Mucosa of stomach (tissue), 1 donor: Measurements from ENCODE around the gene EXOC4.

Source experiments
- H3K27me3 ChIP-seq: one replicate; pipeline ENCODE4 v1.7.0; 2013; ENCODE audit warnings: mild to moderate bottlenecking, low read length; ENCODE audit not compliant: control insufficient read depth, insufficient read depth
- H3K36me3 ChIP-seq: one replicate; pipeline ENCODE4 v1.7.0; 2013; ENCODE audit warnings: low read length; ENCODE audit not compliant: control insufficient read depth, insufficient read depth
- H3K4me1 ChIP-seq: one replicate; pipeline ENCODE4 v1.7.0; 2013; ENCODE audit warnings: mild to moderate bottlenecking, low read length; ENCODE audit not compliant: control insufficient read depth, insufficient read depth
- H3K4me3 ChIP-seq: one replicate; pipeline ENCODE4 v1.7.0; 2013; ENCODE audit warnings: low read length
- H3K9ac ChIP-seq: one replicate; pipeline ENCODE4 v1.7.0; 2013; ENCODE audit warnings: mild to moderate bottlenecking, low read length, moderate library complexity
- H3K9me3 ChIP-seq: one replicate; pipeline ENCODE4 v1.7.0; 2013; ENCODE audit warnings: mild to moderate bottlenecking, low read length, moderate library complexity; ENCODE audit not compliant: control insufficient read depth
- donor health status: Pancreatic carcinoma.

The EXOC4 gene

DNA sequence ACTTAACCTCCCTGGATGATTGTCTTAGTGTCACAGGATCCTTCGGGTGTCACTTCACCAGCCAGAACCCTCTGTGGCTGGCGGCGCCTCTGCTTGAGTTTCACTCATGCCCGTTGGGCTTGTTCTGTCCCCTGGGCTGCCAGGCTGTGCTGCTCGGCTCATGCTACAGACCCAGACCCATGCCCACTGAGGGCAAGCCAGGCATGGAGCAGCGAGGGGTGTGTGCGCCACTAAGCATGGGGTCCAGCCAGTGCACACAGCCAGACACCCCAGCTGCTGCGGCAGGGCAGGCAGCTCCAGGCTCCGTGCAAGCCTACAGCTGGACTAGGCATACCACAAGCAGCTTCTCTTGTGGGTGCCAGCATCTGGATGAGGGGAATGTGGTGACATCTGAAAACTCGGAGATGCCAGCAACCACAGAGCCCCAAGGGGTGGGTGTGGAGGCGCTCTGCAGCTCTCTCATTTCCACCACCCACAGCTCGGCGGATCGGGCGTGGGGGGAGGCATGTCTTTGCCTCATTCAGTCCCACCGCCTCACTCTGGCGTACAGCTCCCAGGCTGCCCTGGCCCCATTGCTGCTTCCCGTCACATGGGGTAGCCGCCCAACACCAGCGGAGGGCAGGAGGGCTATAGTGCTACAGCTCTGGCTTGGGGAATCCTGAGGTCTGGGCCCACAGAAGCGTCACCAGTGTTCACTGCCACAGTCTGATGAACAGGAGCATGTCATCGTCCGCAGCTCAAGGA lies 604.7 kb downstream of the EXOC4 start:
- Histone ChIP-seq H3K4me1 (peaks cover 7% of the 10 kb centered on the region), H3K36me3 (no peaks in the 10 kb centered on the region), H3K9ac (no peak overlapping the region), H3K9me3 (no peaks in the 10 kb centered on the region), H3K4me3 (no peak overlapping the region), H3K27me3 (no peaks in the 10 kb centered on the region)

DNA sequence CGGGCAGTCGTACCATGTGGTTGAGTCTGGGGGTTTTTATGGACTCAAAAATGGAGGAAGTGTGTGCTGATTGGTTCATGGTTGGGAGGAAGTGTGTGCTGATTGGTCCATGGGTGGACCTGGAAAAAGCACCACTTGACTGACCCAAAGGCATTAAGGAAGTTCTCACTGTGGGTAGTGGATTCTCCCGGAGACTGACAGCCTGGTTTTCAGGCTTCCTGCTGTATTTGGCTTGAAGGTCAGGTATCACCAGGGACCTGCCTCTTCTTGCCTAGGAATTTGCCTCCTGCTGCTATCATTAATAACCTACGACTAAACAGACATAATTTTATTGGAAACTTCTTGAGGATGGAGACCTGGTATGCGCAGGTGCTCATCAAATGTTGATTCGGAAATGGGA lies 605.4 kb downstream of the EXOC4 start:
- Histone ChIP-seq H3K27me3 (no peaks in the 10 kb centered on the region), H3K9ac (no peak overlapping the region), H3K4me1 (peaks cover 10% of the 10 kb centered on the region), H3K4me3 (no peak overlapping the region), H3K36me3 (no peaks in the 10 kb centered on the region), H3K9me3 (no peaks in the 10 kb centered on the region)

DNA sequence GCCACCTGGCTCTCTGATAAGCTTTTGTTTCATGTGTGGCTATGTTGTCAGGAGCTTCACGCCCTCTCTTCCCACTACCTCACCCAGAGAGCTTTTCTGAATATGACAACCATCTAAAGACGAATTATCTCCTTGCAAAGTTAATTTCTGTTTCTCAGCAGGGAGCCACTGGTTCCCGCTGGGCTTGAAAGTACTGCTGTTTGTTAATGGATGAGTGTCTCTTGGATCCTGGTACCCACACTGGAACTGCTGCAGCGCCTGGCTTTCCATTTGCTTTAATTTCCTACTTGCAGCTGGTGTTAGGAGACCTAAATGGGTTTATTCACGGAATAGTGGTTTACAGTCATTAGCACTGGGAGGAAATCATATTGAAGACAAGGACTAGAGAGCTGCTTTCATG lies 606.4 kb downstream of the EXOC4 start:
- no peak overlapping the region for H3K9ac ChIP-seq
- no peaks in the 10 kb centered on the region for H3K9me3 ChIP-seq
- peaks cover 8% of the 10 kb centered on the region for H3K4me1 ChIP-seq
- H3K4me3 ChIP-seq, result no peak overlapping the region
- no peaks in the 10 kb centered on the region for H3K27me3 ChIP-seq
- no peaks in the 10 kb centered on the region for H3K36me3 ChIP-seq

DNA sequence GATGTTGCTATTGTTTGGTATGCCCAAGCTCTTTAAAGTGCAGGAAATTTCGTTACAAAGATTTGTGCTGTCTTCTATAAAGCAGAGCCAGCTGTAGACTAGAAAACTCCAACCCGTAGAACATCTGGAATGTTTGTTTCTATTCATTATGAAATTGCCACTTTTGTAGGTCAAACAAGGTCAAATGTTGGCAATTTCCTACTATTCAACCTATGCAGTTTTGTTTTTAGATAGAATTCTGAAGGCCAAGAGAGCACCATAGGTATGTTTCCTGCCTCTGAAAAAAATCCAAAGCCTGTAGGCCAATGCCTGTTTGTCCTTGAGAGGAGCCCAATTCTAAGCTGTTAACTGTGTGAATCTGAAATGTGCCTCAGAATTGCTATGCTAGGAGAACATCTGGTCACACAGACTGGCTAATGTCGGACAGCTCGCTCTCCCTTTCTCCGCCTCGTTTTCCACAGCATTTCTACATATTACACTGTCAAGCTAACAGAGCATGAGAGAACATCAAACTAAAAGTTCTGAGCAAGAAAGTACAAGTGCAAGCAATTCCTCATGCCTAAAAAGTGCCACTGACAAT lies 607.1 kb downstream of the EXOC4 start:
- H3K27me3 ChIP-seq, result no peaks in the 10 kb centered on the region
- H3K4me1 ChIP-seq, result peaks cover 8% of the 10 kb centered on the region
- no peaks in the 10 kb centered on the region for H3K9me3 ChIP-seq
- no peak overlapping the region for H3K4me3 ChIP-seq
- no peaks in the 10 kb centered on the region for H3K36me3 ChIP-seq
- no peak overlapping the region for H3K9ac ChIP-seq

DNA sequence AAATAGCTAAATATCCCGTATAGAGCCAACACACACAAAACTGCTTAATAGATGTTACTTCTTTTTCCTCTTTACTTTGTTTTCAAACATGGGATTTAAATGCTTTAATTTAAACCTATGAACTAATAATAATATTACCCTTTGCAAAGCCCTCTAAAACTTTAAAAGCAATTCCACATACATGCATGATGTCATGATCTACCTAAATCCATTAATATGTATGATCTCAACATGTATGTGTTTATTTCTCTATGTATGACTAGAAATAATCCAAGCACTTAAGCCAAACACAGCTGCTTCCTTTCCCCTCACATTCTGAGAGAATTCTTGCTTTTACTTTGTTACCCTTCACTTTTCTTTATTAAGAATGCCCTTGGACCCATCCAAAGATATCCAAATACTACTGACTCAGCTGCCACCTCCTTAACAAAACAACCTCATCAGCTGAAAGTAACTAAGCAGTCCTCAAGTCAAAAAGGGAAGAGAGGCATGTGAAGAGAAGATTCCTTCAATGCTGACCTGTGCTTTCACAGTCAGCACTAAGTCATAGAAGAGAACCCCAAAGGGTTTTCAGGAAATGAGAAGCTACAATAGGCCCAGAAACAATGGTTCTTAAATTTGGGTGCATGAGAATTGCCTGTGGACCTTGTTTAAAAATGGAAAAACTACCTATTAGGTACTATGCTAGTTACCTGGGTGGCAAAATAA lies 607.9 kb downstream of the EXOC4 start:
- Histone ChIP-seq H3K4me3 (no peak overlapping the region), H3K36me3 (no peaks in the 10 kb centered on the region), H3K9me3 (no peaks in the 10 kb centered on the region), H3K27me3 (no peaks in the 10 kb centered on the region), H3K9ac (no peak overlapping the region), H3K4me1 (peaks cover 8% of the 10 kb centered on the region)

DNA sequence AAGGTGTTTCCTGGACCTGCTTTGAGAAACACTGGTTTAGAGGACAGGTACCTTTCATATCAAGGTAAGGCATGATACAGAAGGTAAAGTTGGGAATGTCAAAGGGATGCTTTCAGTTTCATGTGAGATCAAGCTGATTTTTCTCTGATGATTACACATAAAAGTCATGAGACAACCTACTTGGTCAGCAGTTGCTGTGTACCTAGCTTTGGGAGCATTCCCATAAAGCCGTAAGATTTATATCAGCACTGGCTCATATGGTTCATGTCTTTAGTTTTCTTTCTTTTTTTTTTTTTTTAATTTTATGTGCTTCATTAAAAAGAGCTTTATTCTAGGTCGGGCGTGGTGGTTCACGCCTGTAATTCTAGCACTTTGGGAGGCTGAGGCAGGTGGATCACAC lies 609.0 kb downstream of the EXOC4 start:
- Histone ChIP-seq H3K36me3 (no peaks in the 10 kb centered on the region), H3K9me3 (no peaks in the 10 kb centered on the region), H3K27me3 (no peaks in the 10 kb centered on the region), H3K9ac (no peak overlapping the region), H3K4me1 (peaks cover 8% of the 10 kb centered on the region), H3K4me3 (no peak overlapping the region)

DNA sequence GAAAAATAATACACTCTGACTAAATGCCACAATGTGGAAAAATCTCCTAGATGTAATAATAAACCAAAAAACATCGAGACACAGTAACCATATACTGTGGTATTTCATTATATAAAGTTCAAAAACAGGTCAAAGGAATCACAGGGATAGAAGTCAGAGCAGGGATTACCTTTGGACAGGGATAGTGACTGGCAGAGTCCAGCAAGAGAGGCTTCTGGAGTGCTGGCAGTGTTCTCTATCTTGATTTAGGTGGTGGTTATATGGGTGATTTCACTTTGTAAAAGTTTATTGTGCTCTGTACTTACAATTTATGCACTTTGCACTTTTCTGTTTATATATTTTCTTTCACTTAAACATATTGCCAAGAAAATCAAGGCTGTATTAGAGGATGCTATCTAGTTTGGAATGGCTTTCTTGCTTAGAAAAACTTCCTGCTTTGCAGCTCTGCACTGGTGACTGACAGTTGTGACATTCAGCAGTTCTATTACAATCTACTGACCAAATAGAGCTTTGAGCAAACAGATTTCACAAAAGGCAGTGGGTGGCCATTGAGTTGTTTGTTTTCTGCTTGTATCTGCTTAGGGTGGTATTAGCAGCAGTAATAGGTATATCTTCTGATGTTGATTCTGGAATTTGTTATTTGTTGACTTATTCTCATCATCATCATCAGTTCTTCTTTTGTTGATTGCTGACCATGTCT lies 610.6 kb downstream of the EXOC4 start:
- H3K4me1 ChIP-seq, result peaks cover 8% of the 10 kb centered on the region
- H3K9ac ChIP-seq, result no peak overlapping the region
- H3K36me3 ChIP-seq, result no peaks in the 10 kb centered on the region
- no peak overlapping the region for H3K4me3 ChIP-seq
- H3K27me3 ChIP-seq, result no peaks in the 10 kb centered on the region
- H3K9me3 ChIP-seq, result no peaks in the 10 kb centered on the region

DNA sequence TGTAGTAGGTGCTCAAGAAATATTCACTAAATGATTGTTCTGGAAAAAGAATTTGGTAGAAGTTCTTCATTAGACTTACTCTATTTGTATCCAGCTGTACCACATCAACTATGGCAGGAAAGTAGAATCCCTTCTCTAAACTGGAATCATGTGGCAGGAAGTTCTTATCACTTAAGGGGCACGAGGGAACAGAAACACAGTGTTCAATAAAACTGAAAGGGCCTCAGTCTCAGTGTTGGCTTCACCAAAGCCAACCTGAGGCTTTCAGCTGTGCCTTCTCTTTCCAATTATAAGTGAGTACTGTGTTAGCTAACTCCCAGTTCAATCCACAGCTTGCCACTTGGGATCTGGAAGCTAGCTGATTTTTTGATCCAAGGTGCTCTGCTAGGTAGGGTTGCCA lies 616.7 kb downstream of the EXOC4 start:
- no peak overlapping the region for H3K9ac ChIP-seq
- no peaks in the 10 kb centered on the region for H3K36me3 ChIP-seq
- H3K27me3 ChIP-seq, result no peaks in the 10 kb centered on the region
- no peak overlapping the region for H3K4me3 ChIP-seq
- no peaks in the 10 kb centered on the region for H3K9me3 ChIP-seq
- H3K4me1 ChIP-seq, result peaks cover 16% of the 10 kb centered on the region

DNA sequence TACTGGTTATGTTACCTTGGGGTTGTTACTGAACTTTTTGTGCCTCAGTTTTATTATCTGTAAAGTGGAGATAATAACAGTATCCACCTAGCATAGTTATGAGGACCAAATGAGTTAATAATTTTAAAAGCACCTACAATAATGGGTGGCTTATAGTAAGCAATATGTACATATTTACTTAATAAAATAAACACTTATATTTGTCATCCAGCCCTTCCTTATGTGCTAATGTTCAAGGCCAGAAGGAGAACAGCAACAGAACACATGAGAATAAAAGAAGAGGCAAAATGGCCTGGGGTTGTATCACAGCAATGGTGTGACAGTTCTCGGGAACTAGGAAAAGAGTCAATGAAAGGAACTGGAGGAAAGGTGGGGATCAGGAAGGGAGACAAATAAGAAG lies 618.9 kb downstream of the EXOC4 start:
- Histone ChIP-seq H3K4me3 (no peak overlapping the region), H3K4me1 (peaks cover 16% of the 10 kb centered on the region), H3K9ac (no peak overlapping the region), H3K36me3 (no peaks in the 10 kb centered on the region), H3K9me3 (no peaks in the 10 kb centered on the region), H3K27me3 (no peaks in the 10 kb centered on the region)

DNA sequence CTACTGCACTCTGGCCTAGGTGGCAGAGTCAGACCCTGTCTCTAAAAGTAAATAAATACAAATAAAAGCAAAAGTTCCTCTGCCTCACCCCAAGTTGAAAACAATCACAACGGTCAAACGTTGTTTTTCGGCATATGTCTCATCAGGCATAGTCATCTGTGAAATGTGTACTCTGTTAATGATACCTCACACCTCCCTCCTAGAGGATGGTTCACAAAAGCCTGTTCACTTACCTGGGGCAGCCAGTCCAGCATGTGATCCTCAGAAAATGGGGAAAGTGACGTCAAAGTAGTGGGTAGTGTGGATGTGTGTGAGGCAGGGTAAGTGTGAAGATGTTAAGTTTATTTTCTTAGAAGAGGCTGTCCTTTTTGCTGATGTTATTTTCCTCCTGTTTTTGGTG lies 620.3 kb downstream of the EXOC4 start:
- no peaks in the 10 kb centered on the region for H3K27me3 ChIP-seq
- no peak overlapping the region for H3K4me3 ChIP-seq
- H3K9ac ChIP-seq, result no peak overlapping the region
- H3K36me3 ChIP-seq, result no peaks in the 10 kb centered on the region
- H3K9me3 ChIP-seq, result no peaks in the 10 kb centered on the region
- peaks cover 16% of the 10 kb centered on the region for H3K4me1 ChIP-seq

DNA sequence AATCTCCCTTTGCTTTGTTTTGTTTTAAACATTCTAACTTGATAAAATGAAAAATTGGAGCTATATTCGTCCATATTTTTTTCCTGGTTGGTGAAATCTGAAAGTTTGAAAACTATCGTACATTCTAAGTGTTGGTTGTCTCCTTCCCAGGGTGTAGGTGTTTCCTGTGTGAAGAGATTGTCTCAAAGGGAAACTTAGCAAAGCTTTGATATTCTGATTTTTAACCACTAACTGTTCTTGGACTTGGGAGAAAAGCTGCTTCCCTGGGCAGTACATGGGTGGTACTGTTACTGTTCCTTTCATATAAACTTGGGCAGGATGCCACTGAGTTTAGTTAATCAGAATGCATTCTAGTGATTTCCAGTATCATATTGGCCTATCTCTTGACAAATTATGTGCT lies 620.8 kb downstream of the EXOC4 start:
- Histone ChIP-seq H3K36me3 (no peaks in the 10 kb centered on the region), H3K4me3 (no peak overlapping the region), H3K27me3 (no peaks in the 10 kb centered on the region), H3K9me3 (no peaks in the 10 kb centered on the region), H3K4me1 (peaks cover 16% of the 10 kb centered on the region), H3K9ac (no peak overlapping the region)

DNA sequence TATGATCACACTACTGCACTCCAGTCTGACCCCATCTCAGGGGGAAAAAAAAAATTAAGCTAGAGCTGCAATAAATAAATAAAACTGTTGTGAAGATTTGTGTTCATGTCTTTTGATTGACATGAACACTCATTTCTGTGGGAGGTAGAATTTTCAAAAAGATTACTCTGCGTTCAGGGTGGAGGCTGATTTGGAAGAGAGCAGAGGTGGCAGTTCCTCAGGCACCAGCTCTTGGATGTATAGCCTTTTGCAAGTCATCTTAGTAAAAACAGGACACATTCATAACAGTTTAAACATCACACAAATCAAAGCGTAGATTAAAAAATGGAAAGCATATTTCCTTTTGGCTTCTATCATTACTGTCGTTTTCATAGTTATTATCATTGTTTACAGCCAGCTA lies 630.7 kb downstream of the EXOC4 start:
- Histone ChIP-seq H3K4me1 (peaks cover 20% of the 10 kb centered on the region), H3K9ac (no peak overlapping the region), H3K9me3 (no peaks in the 10 kb centered on the region), H3K4me3 (no peak overlapping the region), H3K27me3 (no peaks in the 10 kb centered on the region), H3K36me3 (no peaks in the 10 kb centered on the region)
